Adrenal gland (tissue), 5 donors: Measurements from ENCODE around the gene FOXO4.

Experiments used
- CTCF ChIP-seq, 6 experiments: fragments of 450-650 bp in 4 of 6; fragments of 200-600 bp in 2 of 6; sonication (generic) in 1 of 6; IDR thresholded peaks; 1 replicate in 5 of 6; 2 replicates in 1 of 6; pipeline versions ENCODE4 v1.5.1 to v1.8.0; 2016 to 2021; ENCODE audit warnings: antibody characterized with exemption in 6 of 6, mild to moderate bottlenecking in 2 of 6, moderate library complexity in 1 of 6
- POLR2A ChIP-seq, 2 donors: fragments of 450-650 bp; IDR thresholded peaks; one replicate each; pipeline ENCODE4 v1.6.1; 2017; ENCODE audit warnings: antibody characterized with exemption in 2 of 2, mild to moderate bottlenecking in 2 of 2, moderate library complexity in 1 of 2
- donor health status: DM: no; HTN: no; CAD: no.

- TF ChIP-seq CTCF (IDR thresholded peaks at IDR 0.05) (no peak), POLR2A (IDR thresholded peaks at IDR 0.05) (no peak)
Observed at GRCh38 chrX:71082822-71083221, 12.8 kb upstream of the FOXO4 start.
